Osteocyte (in vitro differentiated cells): ENCODE data around the gene GALNT9. TPM values are rescaled to one million over a fixed set of nuclear protein-coding genes. Genes with fewer than 3 reads are reported as not detected.

ENCODE experiments used
- DNase-seq: peaks from one replicate; pipeline ENCODE4 v3.0.0; 2021; ENCODE audit warnings: mixed read lengths; ENCODE audit not compliant: unreplicated experiment; ENCODE audit errors: extremely low spot score
- H3K27ac Mint-ChIP-seq: one replicate; pipeline ENCODE4 v1.8.0; 2021; ENCODE audit warnings: mild to moderate bottlenecking, mixed read lengths; ENCODE audit not compliant: unreplicated experiment
- H3K27me3 Mint-ChIP-seq: one replicate; pipeline ENCODE4 v1.8.0; 2021; ENCODE audit warnings: mixed read lengths; ENCODE audit not compliant: unreplicated experiment
- H3K36me3 Mint-ChIP-seq: one replicate; pipeline ENCODE4 v1.8.0; 2021; ENCODE audit warnings: mixed read lengths; ENCODE audit not compliant: unreplicated experiment
- H3K4me1 Mint-ChIP-seq: one replicate; pipeline ENCODE4 v1.8.0; 2021; ENCODE audit warnings: mixed read lengths; ENCODE audit not compliant: unreplicated experiment
- H3K4me3 Mint-ChIP-seq: one replicate; pipeline ENCODE4 v1.8.0; 2021; ENCODE audit warnings: mild to moderate bottlenecking, moderate library complexity, mixed read lengths; ENCODE audit not compliant: unreplicated experiment
- H3K9me3 Mint-ChIP-seq: one replicate; pipeline ENCODE4 v1.8.0; 2021; ENCODE audit warnings: mixed read lengths; ENCODE audit not compliant: unreplicated experiment
- CTCF ChIP-seq: fragments of 200-600 bp; sonication (generic); IDR thresholded peaks from 2 replicates; pipeline ENCODE4 v1.5.0; 2021; ENCODE audit warnings: antibody characterized with exemption, mild to moderate bottlenecking, moderate library complexity
- total RNA-seq: library from RNA; stranded (reverse); gene quantifications from 2 replicates; pipeline ENCODE4 v1.2.1, GENCODE V29; 2021

GALNT9 gene
- total RNA-seq, 1 donor from 2014 or later: not detected

GRCh38 chr12:132190834-132191500 is 138.4 kb downstream of the GALNT9 start:
- H3K9me3 Mint-ChIP-seq: peaks cover 5% of the 10 kb centered on the region
- peak overlapping the region; percentile 40 for H3K4me3 Mint-ChIP-seq
- no peak for DNase-seq
- no peak overlapping the region for H3K27ac Mint-ChIP-seq
- peaks cover 23% of the 10 kb centered on the region for H3K27me3 Mint-ChIP-seq
- no peaks in the 10 kb centered on the region for H3K36me3 Mint-ChIP-seq
- peaks cover 7% of the 10 kb centered on the region for H3K4me1 Mint-ChIP-seq
- TF ChIP-seq CTCF: no peak

GRCh38 chr12:132190012-132190755 is 139.2 kb downstream of the GALNT9 start:
- DNase-seq: no peak
- peaks cover 28% of the 10 kb centered on the region for H3K27me3 Mint-ChIP-seq

GRCh38 chr12:132189378-132190011 is 139.9 kb downstream of the GALNT9 start:
- Mint-ChIP-seq H3K4me1 (peaks cover 7% of the 10 kb centered on the region), H3K9me3 (peaks cover 5% of the 10 kb centered on the region), H3K27ac (peak overlapping the region; percentile 50), H3K4me3 (peak overlapping the region; percentile 72), H3K27me3 (peaks cover 33% of the 10 kb centered on the region), H3K36me3 (no peaks in the 10 kb centered on the region)
- no peak for DNase-seq
- no peak for TF ChIP-seq CTCF

More at GRCh38 chr12:132190012-132190755, 139.2 kb downstream of the GALNT9 start:
- H3K4me3 Mint-ChIP-seq: peak overlapping the region; percentile 72
- H3K36me3 Mint-ChIP-seq: no peaks in the 10 kb centered on the region
- H3K27ac Mint-ChIP-seq: no peak overlapping the region
- peaks cover 5% of the 10 kb centered on the region for H3K9me3 Mint-ChIP-seq
- peaks cover 7% of the 10 kb centered on the region for H3K4me1 Mint-ChIP-seq
- no peak for TF ChIP-seq CTCF

- no peaks in the 10 kb centered on the region for H3K36me3 Mint-ChIP-seq
- peaks cover under 1% of the 10 kb centered on the region for H3K9me3 Mint-ChIP-seq
- peak overlapping the region; percentile 69 for H3K4me3 Mint-ChIP-seq
- no peak for TF ChIP-seq CTCF
- H3K27ac Mint-ChIP-seq: peak overlapping the region; percentile 50
- H3K4me1 Mint-ChIP-seq: peaks cover 7% of the 10 kb centered on the region
- no peak for DNase-seq
- H3K27me3 Mint-ChIP-seq: peaks cover 37% of the 10 kb centered on the region
Observed at GRCh38 chr12:132188916-132189325, 140.5 kb downstream of the GALNT9 start.

GRCh38 chr12:132188451-132188901 is 140.9 kb downstream of the GALNT9 start:
- Mint-ChIP-seq H3K4me3 (no peak overlapping the region), H3K36me3 (no peaks in the 10 kb centered on the region), H3K4me1 (peaks cover 7% of the 10 kb centered on the region), H3K27me3 (peaks cover 37% of the 10 kb centered on the region), H3K27ac (no peak overlapping the region), H3K9me3 (no peaks in the 10 kb centered on the region)
- no peak for TF ChIP-seq CTCF
- no peak for DNase-seq
